ENCODE results near the gene BBIP1.

DNA sequence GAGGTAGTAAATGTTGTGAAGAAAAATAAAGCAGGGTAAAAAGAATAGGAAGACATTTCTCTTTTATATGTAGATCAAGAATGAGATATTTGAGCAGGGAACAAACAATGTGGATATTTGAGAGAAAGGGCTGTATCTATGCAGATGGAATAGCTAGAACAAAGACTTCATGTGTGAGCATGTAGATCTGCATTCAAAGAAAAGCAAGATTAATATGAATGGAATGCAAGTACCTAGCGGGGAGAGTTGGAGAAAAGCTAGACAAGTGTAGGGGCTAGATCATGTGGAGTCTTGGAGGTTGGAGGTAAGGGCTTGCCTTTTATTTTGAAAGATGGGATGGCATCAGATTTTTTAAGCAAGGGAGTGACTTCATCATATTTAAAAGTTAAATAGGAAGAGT is 27.5 kb upstream of the BBIP1 start:
- TF ChIP-seq, protein P1, sequence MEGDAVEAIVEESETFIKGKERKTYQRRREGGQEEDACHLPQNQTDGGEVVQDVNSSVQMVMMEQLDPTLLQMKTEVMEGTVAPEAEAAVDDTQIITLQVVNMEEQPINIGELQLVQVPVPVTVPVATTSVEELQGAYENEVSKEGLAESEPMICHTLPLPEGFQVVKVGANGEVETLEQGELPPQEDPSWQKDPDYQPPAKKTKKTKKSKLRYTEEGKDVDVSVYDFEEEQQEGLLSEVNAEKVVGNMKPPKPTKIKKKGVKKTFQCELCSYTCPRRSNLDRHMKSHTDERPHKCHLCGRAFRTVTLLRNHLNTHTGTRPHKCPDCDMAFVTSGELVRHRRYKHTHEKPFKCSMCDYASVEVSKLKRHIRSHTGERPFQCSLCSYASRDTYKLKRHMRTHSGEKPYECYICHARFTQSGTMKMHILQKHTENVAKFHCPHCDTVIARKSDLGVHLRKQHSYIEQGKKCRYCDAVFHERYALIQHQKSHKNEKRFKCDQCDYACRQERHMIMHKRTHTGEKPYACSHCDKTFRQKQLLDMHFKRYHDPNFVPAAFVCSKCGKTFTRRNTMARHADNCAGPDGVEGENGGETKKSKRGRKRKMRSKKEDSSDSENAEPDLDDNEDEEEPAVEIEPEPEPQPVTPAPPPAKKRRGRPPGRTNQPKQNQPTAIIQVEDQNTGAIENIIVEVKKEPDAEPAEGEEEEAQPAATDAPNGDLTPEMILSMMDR (IDR thresholded peaks at IDR 0.05): no peak
- no peak for TF ChIP-seq POLR2A (IDR thresholded peaks at IDR 0.05)

All from esophagus squamous epithelium (tissue), 4 donors.